GM20000 (cell line): Measurements from ENCODE around the gene CLRN3.

Source experiments
- DNase-seq: peaks from one replicate; pipeline ENCODE4 v3.0.0; 2012; ENCODE audit warnings: low spot score
- TF ChIP-seq, protein P1 (sequence below): IDR thresholded peaks from 2 replicates; pipeline ENCODE4 v1.5.1; 2012; ENCODE audit warnings: mild to moderate bottlenecking, control low read depth; ENCODE audit errors: extremely low read depth, missing control alignments

The CLRN3 gene

GRCh38 chr10:127872871-127873600, 19.7 kb downstream of the CLRN3 start:
- TF ChIP-seq, protein P1, sequence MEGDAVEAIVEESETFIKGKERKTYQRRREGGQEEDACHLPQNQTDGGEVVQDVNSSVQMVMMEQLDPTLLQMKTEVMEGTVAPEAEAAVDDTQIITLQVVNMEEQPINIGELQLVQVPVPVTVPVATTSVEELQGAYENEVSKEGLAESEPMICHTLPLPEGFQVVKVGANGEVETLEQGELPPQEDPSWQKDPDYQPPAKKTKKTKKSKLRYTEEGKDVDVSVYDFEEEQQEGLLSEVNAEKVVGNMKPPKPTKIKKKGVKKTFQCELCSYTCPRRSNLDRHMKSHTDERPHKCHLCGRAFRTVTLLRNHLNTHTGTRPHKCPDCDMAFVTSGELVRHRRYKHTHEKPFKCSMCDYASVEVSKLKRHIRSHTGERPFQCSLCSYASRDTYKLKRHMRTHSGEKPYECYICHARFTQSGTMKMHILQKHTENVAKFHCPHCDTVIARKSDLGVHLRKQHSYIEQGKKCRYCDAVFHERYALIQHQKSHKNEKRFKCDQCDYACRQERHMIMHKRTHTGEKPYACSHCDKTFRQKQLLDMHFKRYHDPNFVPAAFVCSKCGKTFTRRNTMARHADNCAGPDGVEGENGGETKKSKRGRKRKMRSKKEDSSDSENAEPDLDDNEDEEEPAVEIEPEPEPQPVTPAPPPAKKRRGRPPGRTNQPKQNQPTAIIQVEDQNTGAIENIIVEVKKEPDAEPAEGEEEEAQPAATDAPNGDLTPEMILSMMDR: no peak
- no peak for DNase-seq

DNA sequence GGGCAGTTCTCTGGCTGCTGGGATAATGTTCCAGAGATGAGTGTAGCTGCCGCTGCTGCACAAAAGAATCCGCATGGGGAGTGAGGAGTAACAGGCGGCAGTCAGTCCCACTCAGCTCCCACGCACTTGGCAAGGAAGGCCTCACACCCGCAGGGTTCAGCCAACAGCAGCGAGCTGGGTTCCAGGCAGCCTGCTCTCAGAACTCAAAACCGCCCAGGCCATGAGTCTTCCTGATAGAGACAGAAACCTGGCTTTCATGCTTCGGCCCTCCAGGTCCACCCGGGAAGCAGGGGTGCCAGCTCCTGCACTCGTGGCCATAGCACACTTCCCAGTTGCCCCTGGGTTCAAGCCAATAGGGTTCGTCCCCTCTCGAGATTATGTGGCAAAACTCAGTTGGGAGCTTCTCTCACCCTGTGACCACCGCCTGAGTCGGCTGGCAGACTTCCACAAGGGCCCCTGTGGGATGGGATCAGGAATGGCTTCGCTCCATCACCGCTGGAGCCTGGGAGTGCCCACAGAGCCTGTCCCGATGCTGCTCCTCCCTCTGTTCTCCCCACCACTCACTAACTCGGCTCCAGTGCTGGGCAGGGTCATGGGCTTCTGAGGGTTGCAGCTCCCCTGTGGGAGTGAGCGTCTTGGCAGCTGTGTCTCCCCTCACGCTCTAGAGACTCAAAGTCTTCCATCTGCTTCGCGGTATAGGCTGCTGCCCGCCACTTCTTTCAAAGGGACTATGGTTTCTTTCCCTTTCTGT, 20.6 kb downstream of the CLRN3 start:
- DNase-seq: no peak
- TF ChIP-seq, protein P1: no peak

DNA sequence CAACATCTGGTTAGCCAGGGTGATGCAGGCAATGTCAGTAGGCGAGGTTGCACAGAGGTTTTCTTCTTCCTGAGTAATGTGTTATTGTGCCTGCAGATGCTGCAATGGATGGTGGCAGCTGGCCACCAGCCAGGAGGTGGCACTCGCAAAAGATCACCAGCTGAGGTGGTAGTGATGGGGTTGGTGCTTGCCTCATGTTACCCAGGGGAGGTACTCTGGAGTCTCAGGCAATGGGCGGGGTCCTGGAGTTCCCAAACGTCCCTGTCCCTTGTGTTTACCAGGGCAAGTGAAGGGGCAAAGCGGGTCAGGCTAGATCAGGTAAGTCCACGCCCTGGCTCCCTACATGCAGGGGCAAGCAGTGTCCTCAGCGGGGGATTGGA, 21.1 kb downstream of the CLRN3 start:
- DNase-seq: no peak

GRCh38 chr10:127869329-127869728, 23.4 kb downstream of the CLRN3 start:
- TF ChIP-seq, protein P1: no peak
- no peak for DNase-seq

More for the DNA sequence above, 21.1 kb downstream of the CLRN3 start:
- TF ChIP-seq, protein P1: no peak

GRCh38 chr10:127867805-127868204, 24.9 kb downstream of the CLRN3 start:
- TF ChIP-seq, protein P1: no peak
- no peak for DNase-seq

GRCh38 chr10:127866276-127867013, 26.3 kb downstream of the CLRN3 start:
- no peak for DNase-seq
- TF ChIP-seq, protein P1: no peak
